Measurements from ENCODE around the gene TBR1.

The TBR1 gene

DNA sequence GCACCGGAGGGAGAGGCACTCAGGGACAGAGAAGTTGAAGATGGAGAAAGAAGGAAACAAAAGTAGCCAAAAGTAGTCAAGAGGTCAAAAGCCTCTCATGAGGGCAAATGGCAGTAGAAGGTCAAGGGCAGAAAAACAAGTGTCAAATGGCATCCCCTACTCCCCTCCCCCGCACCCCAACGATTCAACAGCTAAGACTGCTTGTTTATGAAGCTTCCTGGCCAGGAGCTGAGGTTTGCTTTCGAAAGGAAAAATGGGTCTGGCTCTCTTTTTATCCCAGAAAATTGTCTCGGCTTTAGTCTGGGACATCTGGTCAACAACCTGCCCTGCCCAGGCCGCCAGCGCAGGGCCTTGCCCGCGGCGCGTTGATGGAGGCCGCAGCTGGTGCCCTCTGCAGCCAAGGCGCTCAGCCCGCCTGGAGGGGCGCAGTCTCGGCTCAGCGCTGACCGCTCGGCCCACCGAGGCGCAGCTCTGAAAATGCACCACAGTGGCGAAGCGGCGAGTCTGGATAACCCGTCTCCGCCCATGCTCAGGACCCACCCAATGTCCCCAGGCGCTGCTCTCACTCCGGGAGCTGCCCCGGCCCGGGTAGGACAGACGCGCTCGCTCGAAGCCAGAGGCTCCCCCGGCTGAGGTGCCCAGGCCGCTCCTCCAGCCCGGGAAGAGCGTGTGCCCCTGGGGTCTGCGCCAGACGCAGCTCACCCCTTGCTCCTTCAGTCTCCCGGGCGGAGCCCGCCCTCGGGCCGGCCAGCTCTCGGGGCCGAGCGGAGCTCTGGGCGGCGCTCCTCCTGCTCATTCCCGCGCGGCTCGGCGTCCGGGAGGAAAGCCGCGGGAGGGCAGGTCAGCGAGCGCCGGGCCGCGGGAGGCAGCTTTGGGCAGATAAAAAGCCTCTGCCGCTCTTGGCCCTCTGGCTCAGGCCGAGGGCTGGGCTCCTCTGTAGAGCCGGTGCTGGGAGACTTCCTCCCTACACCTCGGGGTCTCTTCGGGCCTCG is 1.8 kb upstream of the TBR1 start:
- peak in 7 of 56 donors; percentile 14 to 53 (median 27) for DNase-seq

DNA sequence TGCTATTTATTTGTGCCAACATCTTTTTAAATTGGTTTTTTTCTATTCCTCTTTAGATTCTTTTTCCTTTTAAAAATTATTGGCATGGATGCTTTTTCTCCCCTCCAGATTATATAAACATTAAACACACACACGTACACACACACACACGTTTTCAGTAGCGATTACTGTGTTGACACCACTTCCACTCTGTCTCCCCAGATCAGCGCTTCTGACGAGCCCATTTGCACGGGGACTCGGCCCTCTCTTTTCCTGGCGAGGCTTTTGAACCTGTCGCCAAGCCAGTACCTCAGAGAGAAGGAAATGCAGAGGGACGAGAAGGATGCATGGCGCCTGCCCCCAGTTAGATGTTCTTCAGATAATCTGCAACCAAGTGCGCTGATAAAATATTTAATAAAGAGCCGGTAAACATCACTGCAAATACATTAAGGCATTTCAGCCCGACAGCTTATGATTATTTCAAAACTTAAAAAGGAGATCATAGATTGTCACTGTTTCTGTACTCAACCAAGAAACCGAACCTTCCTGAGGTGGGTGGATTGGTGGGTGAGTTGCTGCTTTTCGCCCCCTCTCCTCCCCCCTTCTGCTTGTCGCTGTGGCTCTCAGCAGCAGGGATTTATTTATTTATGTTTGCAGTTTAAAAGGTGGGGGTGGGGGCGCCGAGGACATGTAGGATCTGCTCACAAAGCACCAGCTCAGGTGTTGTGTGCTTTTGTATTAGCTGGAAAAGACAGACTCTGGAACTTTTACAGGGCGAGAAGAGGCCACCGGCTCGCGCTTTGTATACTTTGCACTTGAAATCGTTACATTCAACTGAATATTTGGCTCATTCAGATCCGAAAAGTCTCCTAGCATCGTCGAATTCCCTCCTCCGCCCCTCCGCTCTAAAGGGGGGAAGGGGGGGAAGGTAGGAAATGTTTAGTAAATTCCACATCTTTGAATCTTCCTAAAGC is 787 bp upstream of the TBR1 start:
- no peak for DNase-seq

DNA sequence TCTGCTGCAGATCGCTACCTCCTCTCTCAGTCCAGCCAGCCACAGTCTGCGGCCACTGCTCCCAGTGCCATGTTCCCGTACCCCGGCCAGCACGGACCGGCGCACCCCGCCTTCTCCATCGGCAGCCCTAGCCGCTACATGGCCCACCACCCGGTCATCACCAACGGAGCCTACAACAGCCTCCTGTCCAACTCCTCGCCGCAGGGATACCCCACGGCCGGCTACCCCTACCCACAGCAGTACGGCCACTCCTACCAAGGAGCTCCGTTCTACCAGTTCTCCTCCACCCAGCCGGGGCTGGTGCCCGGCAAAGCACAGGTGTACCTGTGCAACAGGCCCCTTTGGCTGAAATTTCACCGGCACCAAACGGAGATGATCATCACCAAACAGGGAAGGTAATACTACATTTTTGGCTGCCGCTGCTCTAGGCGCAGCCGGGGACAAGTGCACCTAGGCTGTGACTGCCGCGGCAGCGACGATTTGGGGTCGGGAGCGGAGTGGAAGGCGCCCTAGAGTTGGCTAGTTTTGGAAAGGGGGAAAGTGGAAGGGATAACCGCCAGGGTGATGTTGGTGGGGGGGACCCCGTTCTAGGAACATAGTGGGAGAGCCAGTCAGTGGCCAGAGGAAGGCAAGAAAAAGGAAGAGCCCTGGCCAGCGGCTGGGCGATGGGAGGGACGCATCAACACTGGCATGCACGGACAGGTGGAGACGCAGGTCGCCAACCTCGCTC is 776 bp downstream of the TBR1 start:
- DNase-seq = no peak

GRCh38 chr2:161417438-161418274 is 1.6 kb downstream of the TBR1 start:
- DNase-seq = no peak

- no peak for DNase-seq
These were observed 2.2 kb downstream of the TBR1 start for GRCh38 chr2:161418275-161418714.

GRCh38 chr2:161418715-161419637 is 2.9 kb downstream of the TBR1 start:
- no peak for DNase-seq

DNA sequence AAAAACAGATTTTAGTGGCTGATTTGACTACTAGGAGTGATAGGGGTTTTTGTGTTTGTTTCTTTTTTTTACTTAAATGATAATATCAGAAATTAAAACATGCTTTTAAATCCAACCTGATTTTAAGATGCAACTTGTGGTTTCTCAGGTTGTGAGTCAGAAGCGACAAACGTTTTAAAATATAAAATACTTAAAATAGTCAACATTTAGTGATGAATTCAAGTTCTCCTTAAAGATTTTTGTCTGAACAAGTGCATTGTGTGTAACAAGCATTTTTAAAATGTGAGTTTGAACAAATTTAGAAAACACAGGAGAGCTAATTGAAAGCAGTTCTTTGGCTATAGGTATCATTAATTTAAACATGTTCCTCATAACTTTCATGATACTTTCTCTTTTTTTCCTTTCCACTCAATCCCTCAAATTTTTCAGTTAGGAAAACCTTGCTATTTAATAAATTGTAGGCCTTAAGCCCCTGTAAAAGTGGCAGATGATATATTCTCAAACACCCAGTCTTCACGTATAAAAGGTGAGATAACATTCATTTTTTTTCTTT is 3.6 kb downstream of the TBR1 start:
- DNase-seq = no peak

- no peak for DNase-seq
These were observed 4.4 kb downstream of the TBR1 start for GRCh38 chr2:161420406-161421074.

GRCh38 chr2:161421686-161422085 is 5.6 kb downstream of the TBR1 start:
- no peak for DNase-seq

DNA sequence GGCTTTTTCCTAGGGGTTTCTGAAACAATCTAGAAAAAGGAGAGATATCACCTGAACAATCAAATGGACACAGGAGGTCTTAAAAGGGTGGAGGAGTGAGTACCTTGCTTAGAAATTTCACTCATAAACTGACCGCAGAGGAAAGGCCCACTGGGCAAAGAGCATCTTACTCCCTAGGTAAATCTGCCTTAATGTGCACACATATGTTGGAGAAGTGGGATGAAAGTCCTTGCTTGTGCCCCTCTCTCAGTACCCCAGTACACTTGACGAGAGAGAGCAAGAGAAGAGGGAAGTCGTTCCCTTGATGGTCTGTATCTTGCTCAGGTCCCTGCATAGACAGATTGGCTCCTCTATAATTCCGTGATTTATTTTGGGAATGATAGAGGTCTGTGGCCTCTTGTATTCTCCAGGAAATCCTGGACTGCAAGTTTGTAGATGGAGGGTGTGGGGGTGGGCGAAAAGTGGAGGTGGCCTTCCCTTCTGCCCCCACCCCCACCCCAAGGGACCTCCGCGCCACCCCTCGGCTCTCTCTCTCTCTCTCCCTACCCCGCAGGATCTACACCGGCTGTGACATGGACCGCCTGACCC is 6.8 kb downstream of the TBR1 start:
- DNase-seq = no peak

DNA sequence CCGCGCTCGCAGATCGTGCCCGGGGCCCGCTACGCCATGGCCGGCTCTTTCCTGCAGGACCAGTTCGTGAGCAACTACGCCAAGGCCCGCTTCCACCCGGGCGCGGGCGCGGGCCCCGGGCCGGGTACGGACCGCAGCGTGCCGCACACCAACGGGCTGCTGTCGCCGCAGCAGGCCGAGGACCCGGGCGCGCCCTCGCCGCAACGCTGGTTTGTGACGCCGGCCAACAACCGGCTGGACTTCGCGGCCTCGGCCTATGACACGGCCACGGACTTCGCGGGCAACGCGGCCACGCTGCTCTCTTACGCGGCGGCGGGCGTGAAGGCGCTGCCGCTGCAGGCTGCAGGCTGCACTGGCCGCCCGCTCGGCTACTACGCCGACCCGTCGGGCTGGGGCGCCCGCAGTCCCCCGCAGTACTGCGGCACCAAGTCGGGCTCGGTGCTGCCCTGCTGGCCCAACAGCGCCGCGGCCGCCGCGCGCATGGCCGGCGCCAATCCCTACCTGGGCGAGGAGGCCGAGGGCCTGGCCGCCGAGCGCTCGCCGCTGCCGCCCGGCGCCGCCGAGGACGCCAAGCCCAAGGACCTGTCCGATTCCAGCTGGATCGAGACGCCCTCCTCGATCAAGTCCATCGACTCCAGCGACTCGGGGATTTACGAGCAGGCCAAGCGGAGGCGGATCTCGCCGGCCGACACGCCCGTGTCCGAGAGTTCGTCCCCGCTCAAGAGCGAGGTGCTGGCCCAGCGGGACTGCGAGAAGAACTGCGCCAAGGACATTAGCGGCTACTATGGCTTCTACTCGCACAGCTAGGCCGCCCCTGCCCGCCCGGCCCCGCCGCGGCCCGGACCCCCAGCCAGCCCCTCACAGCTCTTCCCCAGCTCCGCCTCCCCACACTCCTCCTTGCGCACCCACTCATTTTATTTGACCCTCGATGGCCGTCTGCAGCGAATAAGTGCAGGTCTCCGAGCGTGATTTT is 7.6 kb downstream of the TBR1 start:
- no peak for DNase-seq

- DNase-seq = no peak
These were observed 8.3 kb downstream of the TBR1 start for GRCh38 chr2:161424394-161424769.

GRCh38 chr2:161424891-161425727 is 9.0 kb downstream of the TBR1 start:
- DNase-seq = no peak

GRCh38 chr2:161425728-161426454 is 9.8 kb downstream of the TBR1 start:
- no peak for DNase-seq

DNA sequence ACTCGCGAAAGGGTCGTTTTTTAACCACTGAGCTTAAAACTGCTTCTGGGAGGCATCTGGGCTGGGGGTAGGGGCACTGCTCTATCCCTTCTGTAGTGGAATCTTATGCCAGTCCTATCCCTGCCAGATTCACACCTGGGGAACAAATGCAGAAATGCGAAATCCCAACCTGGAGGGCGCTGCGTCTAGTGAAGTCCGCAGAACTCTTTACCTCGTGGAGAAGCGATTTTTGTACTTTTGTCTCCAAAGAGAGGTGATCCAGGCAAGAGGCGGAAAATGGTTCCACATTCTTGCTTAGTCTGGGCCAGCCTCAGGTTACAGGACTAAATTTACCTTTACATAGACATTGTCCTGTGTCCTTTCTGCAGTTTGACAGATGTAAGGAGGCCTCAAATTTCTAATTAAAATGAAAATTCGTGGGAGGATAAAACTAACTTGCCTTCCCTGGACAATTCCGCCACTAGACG is 10.4 kb downstream of the TBR1 start:
- DNase-seq = no peak
